ENCODE measurements around the gene FAM89A. TPM values are rescaled to one million over a fixed set of nuclear protein-coding genes. Genes with fewer than 3 reads are reported as not detected.
A peak's percentile ranks its signal among the peaks of the same experiment; 100 is the strongest.
"Not testable (repeated sequence)": the region's sequence is repeated elsewhere in the genome, so short reads cannot be mapped to it uniquely, and the experiment has no call there.

The FAM89A gene
- total RNA-seq, 8 experiments from 2014 or later = 1.9 to 61.1 (median 5.3) TPM

- peaks cover 19 to 27% of the 10 kb centered on the region in 2 donors for H3K4me1 ChIP-seq (replicated peaks in 1 of 2)
- WGBS, 10 experiments = 15 to 92% (median 27%) methylated on average over 1 to 4 of the region's 4 CpGs; no CpG with 5 or more reads in 2 of the 10 experiments
- H3K27ac ChIP-seq = no peak overlapping the region
- peak in 5 of 8 experiments; percentile 49 to 76 (median 66) for ATAC-seq (replicated peaks in 6 of 8)
- in situ Hi-C loops (cut with MboI; ENCODE audit: low pct_unique_long_range_greater_than_20kb in 2 of 9, low sequenced_read_pairs in 9 of 9, unreplicated experiment in 9 of 9) = no loop called here
- H3K4me3 ChIP-seq = no peak overlapping the region
These were observed 28.7 kb upstream of the FAM89A start for GRCh38 chr1:231068762-231069161.

- WGBS, 10 experiments = 32 to 100% (median 83%) methylated on average over 1 to 11 of the region's 11 CpGs
- peaks cover 20 to 21% of the 10 kb centered on the region in 2 donors for H3K4me1 ChIP-seq (replicated peaks in 1 of 2)
- in situ Hi-C loops (cut with MboI; ENCODE audit: low pct_unique_long_range_greater_than_20kb in 2 of 9, low sequenced_read_pairs in 9 of 9, unreplicated experiment in 9 of 9) = no loop called here
- no peak overlapping the region for H3K4me3 ChIP-seq
- H3K27ac ChIP-seq = no peak overlapping the region
- ATAC-seq (replicated peaks in 6 of 8) = no peak
These were observed 25.6 kb upstream of the FAM89A start for GRCh38 chr1:231065510-231066241.

- in situ Hi-C loops (cut with MboI; ENCODE audit: low pct_unique_long_range_greater_than_20kb in 2 of 9, low sequenced_read_pairs in 9 of 9, unreplicated experiment in 9 of 9) = no loop called here
- peaks cover 19 to 20% of the 10 kb centered on the region in 2 donors for H3K4me1 ChIP-seq (replicated peaks in 1 of 2)
- no peak overlapping the region for H3K4me3 ChIP-seq
- ATAC-seq (replicated peaks in 6 of 8) = no peak
- no peak overlapping the region for H3K27ac ChIP-seq
- WGBS, 10 experiments = 29 to 100% (median 65%) methylated on average over 1 to 3 of the region's 3 CpGs; no CpG with 5 or more reads in 2 of the 10 experiments
These were observed 24.4 kb upstream of the FAM89A start for GRCh38 chr1:231064418-231064817.

GRCh38 chr1:231063331-231063730 is 23.3 kb upstream of the FAM89A start:
- H3K27ac ChIP-seq = no peak overlapping the region
- WGBS, 10 experiments = 44 to 83% (median 73%) methylated on average over 1 to 6 of the region's 6 CpGs
- in situ Hi-C loops (cut with MboI; ENCODE audit: low pct_unique_long_range_greater_than_20kb in 2 of 9, low sequenced_read_pairs in 9 of 9, unreplicated experiment in 9 of 9) = no loop called here

GRCh38 chr1:231062500-231063270 is 22.6 kb upstream of the FAM89A start:
- Histone ChIP-seq H3K4me1 (replicated peaks in 1 of 2) (peaks cover 8 to 13% of the 10 kb centered on the region in 2 donors), H3K4me3 (no peak overlapping the region), H3K27ac (no peak overlapping the region)
- WGBS, 10 experiments = 0 to 95% (median 89%) methylated on average over 2 to 10 of the region's 11 CpGs
- peak in 4 of 8 experiments; percentile 8 to 74 (median 70) for ATAC-seq (replicated peaks in 6 of 8)
- in situ Hi-C loops (cut with MboI; ENCODE audit: low pct_unique_long_range_greater_than_20kb in 2 of 9, low sequenced_read_pairs in 9 of 9, unreplicated experiment in 9 of 9) = no loop called here

More at GRCh38 chr1:231063331-231063730, 23.3 kb upstream of the FAM89A start:
- Histone ChIP-seq H3K4me1 (replicated peaks in 1 of 2) (peaks cover 9 to 13% of the 10 kb centered on the region in 2 donors), H3K4me3 (no peak overlapping the region)
- ATAC-seq (replicated peaks in 6 of 8) = peak in 4 of 8 experiments; percentile 42 to 86 (median 57)

GRCh38 chr1:231059566-231060193 is 19.6 kb upstream of the FAM89A start:
- 18 to 100% (median 83%) methylated on average over 1 of the region's 1 CpG; no CpG with 5 or more reads in 3 of the 10 experiments for WGBS, 10 experiments
- peaks cover 8 to 13% of the 10 kb centered on the region in 2 donors for H3K4me1 ChIP-seq (replicated peaks in 1 of 2)
- no peak overlapping the region for H3K27ac ChIP-seq
- H3K4me3 ChIP-seq = no peak overlapping the region
- in situ Hi-C loops (cut with MboI; ENCODE audit: low pct_unique_long_range_greater_than_20kb in 2 of 9, low sequenced_read_pairs in 9 of 9, unreplicated experiment in 9 of 9) = no loop called here
- ATAC-seq (replicated peaks in 6 of 8) = peak in 4 of 8 experiments; percentile 47 to 69 (median 54)

GRCh38 chr1:231058416-231059109 is 18.5 kb upstream of the FAM89A start:
- 40 to 75% (median 55%) methylated on average over 2 to 8 of the region's 8 CpGs; no CpG with 5 or more reads in 1 of the 10 experiments for WGBS, 10 experiments
- no peak for ATAC-seq (replicated peaks in 6 of 8)
- in situ Hi-C loops (cut with MboI; ENCODE audit: low pct_unique_long_range_greater_than_20kb in 2 of 9, low sequenced_read_pairs in 9 of 9, unreplicated experiment in 9 of 9) = no loop called here

GRCh38 chr1:231057410-231057809 is 17.4 kb upstream of the FAM89A start:
- 40 to 100% (median 70%) methylated on average over 1 to 3 of the region's 3 CpGs; no CpG with 5 or more reads in 2 of the 10 experiments for WGBS, 10 experiments
- ATAC-seq (replicated peaks in 6 of 8) = no peak
- no peak overlapping the region for H3K4me3 ChIP-seq
- in situ Hi-C loops (cut with MboI; ENCODE audit: low pct_unique_long_range_greater_than_20kb in 2 of 9, low sequenced_read_pairs in 9 of 9, unreplicated experiment in 9 of 9) = no loop called here
- no peak overlapping the region for H3K27ac ChIP-seq
- peaks cover 3 to 14% of the 10 kb centered on the region in 2 donors for H3K4me1 ChIP-seq (replicated peaks in 1 of 2)

More at GRCh38 chr1:231058416-231059109, 18.5 kb upstream of the FAM89A start:
- Histone ChIP-seq H3K4me3 (no peak overlapping the region), H3K4me1 (replicated peaks in 1 of 2) (peaks cover 10 to 11% of the 10 kb centered on the region in 2 donors), H3K27ac (no peak overlapping the region)

GRCh38 chr1:231055271-231055670 is 15.2 kb upstream of the FAM89A start:
- Histone ChIP-seq H3K4me3 (no peak overlapping the region), H3K27ac (no peak overlapping the region), H3K4me1 (replicated peaks in 1 of 2) (peaks cover 3 to 14% of the 10 kb centered on the region in 2 donors)
- in situ Hi-C loops (cut with MboI; ENCODE audit: low pct_unique_long_range_greater_than_20kb in 2 of 9, low sequenced_read_pairs in 9 of 9, unreplicated experiment in 9 of 9) = no loop called here
- ATAC-seq (replicated peaks in 6 of 8) = no peak

GRCh38 chr1:231053493-231054162 is 13.6 kb upstream of the FAM89A start:
- Histone ChIP-seq H3K27ac (peak overlapping the region in 1 of 2 donors; percentile 8), H3K4me3 (no peak overlapping the region), H3K4me1 (replicated peaks in 1 of 2) (peaks cover 3 to 14% of the 10 kb centered on the region in 2 donors)
- 0 to 28% (median 9%) methylated on average over 2 to 7 of the region's 7 CpGs for WGBS, 10 experiments
- ATAC-seq (replicated peaks in 6 of 8) = peak; percentile 62 to 89 (median 84)
- in situ Hi-C loops (cut with MboI; ENCODE audit: low pct_unique_long_range_greater_than_20kb in 2 of 9, low sequenced_read_pairs in 9 of 9, unreplicated experiment in 9 of 9) = no loop called here

GRCh38 chr1:231052777-231053176 is 12.7 kb upstream of the FAM89A start:
- H3K4me3 ChIP-seq = no peak overlapping the region
- WGBS, 10 experiments = 84 to 100% (median 94%) methylated on average over 1 to 8 of the region's 8 CpGs; no CpG with 5 or more reads in 2 of the 10 experiments
- in situ Hi-C loops (cut with MboI; ENCODE audit: low pct_unique_long_range_greater_than_20kb in 2 of 9, low sequenced_read_pairs in 9 of 9, unreplicated experiment in 9 of 9) = no loop called here
- ATAC-seq (replicated peaks in 6 of 8) = no peak
- peak overlapping the region in 1 of 2 donors; percentile 8 for H3K27ac ChIP-seq
- peaks cover 3 to 14% of the 10 kb centered on the region in 2 donors for H3K4me1 ChIP-seq (replicated peaks in 1 of 2)

GRCh38 chr1:231050932-231051331 is 10.9 kb upstream of the FAM89A start:
- in situ Hi-C loops (cut with MboI; ENCODE audit: low pct_unique_long_range_greater_than_20kb in 2 of 9, low sequenced_read_pairs in 9 of 9, unreplicated experiment in 9 of 9); H3K27ac ChIP-seq; H3K4me3 ChIP-seq; ATAC-seq (replicated peaks in 6 of 8): not testable (repeated sequence)
- 54 to 100% (median 83%) methylated on average over 1 to 9 of the region's 9 CpGs; no CpG with 5 or more reads in 2 of the 10 experiments for whole genome bisulfite sequencing, 10 experiments
- H3K4me1 ChIP-seq (replicated peaks in 1 of 2) = peaks cover 3 to 14% of the 10 kb centered on the region in 2 donors

All from motor neuron (in vitro differentiated cells).